ENCODE data around the gene ZNF341.

DNA sequence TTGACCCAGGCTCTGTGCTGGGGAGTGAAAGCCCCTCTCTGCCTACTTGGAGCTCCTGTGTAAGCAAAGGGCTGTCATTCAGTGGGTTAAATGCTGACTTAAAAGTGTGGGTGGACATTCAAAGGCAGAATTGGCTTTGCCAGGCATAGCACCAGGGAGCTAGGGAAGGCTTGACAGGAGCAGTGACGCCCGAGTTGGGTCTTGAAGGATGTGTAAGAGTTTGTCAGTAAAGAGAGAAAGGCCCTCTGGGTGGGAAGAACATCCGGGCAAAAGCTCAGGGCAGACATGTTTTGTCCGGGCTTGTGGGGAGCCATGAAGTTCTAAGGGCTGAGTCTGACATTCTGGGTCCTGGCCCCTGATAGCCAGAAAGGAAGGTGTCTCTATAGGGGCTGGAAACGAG lies 51.5 kb downstream of the ZNF341 start:
- no peak for TF ChIP-seq EZH2phosphoT487 (IDR thresholded peaks at IDR 0.05; ENCODE audit: insufficient read depth, low read depth)
- no peak for TF ChIP-seq EZH2 (IDR thresholded peaks at IDR 0.05; ENCODE audit: insufficient read depth, poor library complexity, severe bottlenecking)
